LNCaP clone FGC (cell line): ENCODE results near the gene PGAP3.

ENCODE experiments used
- DNase-seq: peaks from one replicate; pipeline ENCODE4 v3.0.0-alpha.2; 2011; ENCODE audit warnings: low read depth
- H3K4me3 ChIP-seq: 2 replicates; pipeline ENCODE4 v1.5.1; 2011; ENCODE audit warnings: mild to moderate bottlenecking, low read depth, low read length, control low read depth
- CTCF ChIP-seq: IDR thresholded peaks from 2 replicates; pipeline ENCODE4 v1.5.1; 2012; ENCODE audit warnings: mild to moderate bottlenecking; ENCODE audit not compliant: control insufficient read depth, insufficient read depth; ENCODE audit errors: extremely low read depth

PGAP3 gene

GRCh38 chr17:39663688-39664580, 23.9 kb downstream of the PGAP3 start:
- no peak for DNase-seq
- TF ChIP-seq CTCF: no peak
- no peak overlapping the region for H3K4me3 ChIP-seq

- TF ChIP-seq CTCF: no peak
- no peak for DNase-seq
- no peak overlapping the region for H3K4me3 ChIP-seq
These were observed 24.5 kb downstream of the PGAP3 start for GRCh38 chr17:39663340-39663687.

GRCh38 chr17:39662551-39663339, 25.1 kb downstream of the PGAP3 start:
- no peak for TF ChIP-seq CTCF
- no peak for DNase-seq
- no peak overlapping the region for H3K4me3 ChIP-seq

GRCh38 chr17:39661744-39662541, 25.9 kb downstream of the PGAP3 start:
- no peak overlapping the region for H3K4me3 ChIP-seq
- no peak for TF ChIP-seq CTCF
- DNase-seq: no peak

- H3K4me3 ChIP-seq: no peak overlapping the region
- no peak for DNase-seq
- no peak for TF ChIP-seq CTCF
These were observed 27.2 kb downstream of the PGAP3 start for GRCh38 chr17:39660397-39661385.

- H3K4me3 ChIP-seq: no peak overlapping the region
- no peak for TF ChIP-seq CTCF
- DNase-seq: no peak
These were observed 27.9 kb downstream of the PGAP3 start for GRCh38 chr17:39660011-39660360.
